ENCODE measurements around the gene RAD51AP2.

- TF ChIP-seq CTCF (IDR thresholded peaks at IDR 0.05) (no peak), POLR2A (IDR thresholded peaks at IDR 0.05) (no peak)
These were observed 42.2 kb downstream of the RAD51AP2 start for GRCh38 chr2:17476064-17476463.

Measured in esophagus squamous epithelium (tissue), 4 donors.